ENCODE results near the gene GLIS2. TPM values are rescaled to one million over a fixed set of nuclear protein-coding genes. Genes with fewer than 3 reads are reported as not detected.

The GLIS2 gene
- total RNA-seq, 1 experiment from 2014 or later, result 44.2 TPM

DNA sequence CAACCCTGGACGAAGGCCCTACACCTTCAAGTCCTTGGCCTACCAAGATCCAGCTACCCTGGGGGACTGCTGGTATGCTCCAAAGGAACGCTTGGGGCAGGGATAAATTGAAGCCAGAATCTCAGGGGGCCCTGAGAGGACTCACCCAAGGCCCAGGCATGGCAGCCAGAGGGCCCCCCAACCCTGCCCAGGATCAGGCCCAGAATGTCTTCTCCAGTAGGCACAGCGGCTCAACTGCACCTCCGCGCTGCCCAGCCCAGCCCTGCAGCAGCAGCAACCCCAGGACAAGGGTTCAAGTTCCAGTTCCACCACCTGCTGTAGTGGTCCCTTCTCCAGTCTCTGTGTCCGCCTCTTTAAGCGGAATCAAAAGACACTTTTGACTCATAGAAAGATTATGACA is 45.3 kb upstream of the GLIS2 start:
- Histone ChIP-seq H3F3A (ENCODE audit: insufficient read depth, low read depth) (peaks cover 32% of the 10 kb centered on the region), H3K79me2 (ENCODE audit: low read depth) (peaks cover 57% of the 10 kb centered on the region), H3K27ac (no peak overlapping the region), H3K27me3 (ENCODE audit: insufficient read depth, low read depth) (no peaks in the 10 kb centered on the region), H3K4me3 (peak overlapping the region; percentile 81; the same call in 1 of the 2 replicates), H3K9me3 (ENCODE audit: insufficient read depth, low read depth) (no peaks in the 10 kb centered on the region), H3K9me2 (ENCODE audit: insufficient read depth) (no peaks in the 10 kb centered on the region), H3K4me2 (peak overlapping the region; percentile 96), H3K36me3 (ENCODE audit: low read depth) (no peaks in the 10 kb centered on the region), H3K4me1 (replicated peaks; ENCODE audit: insufficient read depth) (peaks cover 7% of the 10 kb centered on the region), H2AFZ (no peak overlapping the region), H4K20me1 (ENCODE audit: insufficient read depth) (peaks cover 17% of the 10 kb centered on the region)
- POLR2A ChIA-PET (ENCODE audit: unreplicated experiment), result no interaction called here
- no peak for TF ChIP-seq CTCF (conservative IDR thresholded peaks at IDR 0.05)
- TF ChIP-seq EZH2 (IDR thresholded peaks at IDR 0.05; ENCODE audit: low read depth), result no peak
- intact Hi-C loops (cut with micrococcal nuclease; ENCODE audit: unreplicated experiment), result loop anchor here (5.0 to 10.0 kb wide), 4 partner anchors 47 to 344 kb away; partner anchors contain the start of genes GLIS2 and UBALD1
- DNase-seq, result no peak
- BruUV-seq (replicated peaks), result no TSS peak
- CTCF ChIA-PET, result interaction anchor here (0.7 to 1.0 kb wide), 2 partner anchors 17 to 126 kb away, joined by 3 read pairs; no protein-coding TSS in a partner anchor

DNA sequence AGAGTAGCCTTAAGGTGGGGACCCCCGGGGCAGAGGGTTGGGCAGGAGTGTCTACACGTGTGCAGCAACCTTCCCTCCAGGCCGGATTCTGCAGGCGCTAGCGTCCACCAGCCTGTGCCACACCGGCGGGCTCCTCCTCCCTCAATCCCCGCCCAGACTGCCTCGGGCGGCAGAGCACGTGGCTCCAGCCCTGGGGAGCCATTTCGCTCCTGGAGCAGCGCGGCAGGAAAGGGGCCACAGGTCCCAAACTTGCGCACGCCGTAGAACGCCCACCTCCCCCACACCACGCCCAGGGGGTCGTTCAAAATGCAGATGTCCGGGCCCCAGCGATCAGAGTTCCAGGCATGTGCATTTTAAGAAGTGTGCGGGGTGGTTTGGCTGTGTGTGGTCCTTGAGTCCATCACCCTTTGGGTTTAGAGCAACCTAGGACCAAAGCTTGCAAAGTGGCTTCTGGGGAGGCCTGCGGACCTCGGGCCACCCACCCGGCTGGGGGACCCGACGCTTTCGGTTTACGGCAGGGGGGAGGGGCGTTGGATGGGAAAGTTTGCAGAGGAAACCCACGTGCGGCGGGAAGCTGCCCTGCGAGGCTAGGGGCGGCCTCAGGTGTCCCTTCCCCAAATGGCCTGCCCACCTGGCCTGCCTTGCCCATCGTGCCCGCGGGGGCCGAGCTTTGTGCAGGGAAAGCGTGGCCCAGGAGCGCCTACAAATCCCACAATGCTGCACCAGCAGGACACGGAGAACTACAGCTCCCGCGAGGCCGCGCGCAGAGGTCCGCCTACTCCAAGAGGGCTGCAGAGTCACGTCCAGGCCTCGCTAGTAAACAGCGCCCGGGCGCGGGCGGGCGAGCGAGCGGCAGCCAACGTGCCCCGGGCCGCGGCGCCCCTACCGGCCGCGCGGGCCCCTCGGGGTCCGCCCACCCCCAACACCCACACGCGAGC is 44.4 kb upstream of the GLIS2 start:
- CTCF ChIA-PET, result interaction anchor here (0.5 to 1.0 kb wide), 5 partner anchors 17 to 742 kb away, joined by 3 to 10 read pairs (median 4); no protein-coding TSS in a partner anchor
- TSS peak; percentile 94 for BruUV-seq (replicated peaks)
- intact Hi-C loops (cut with micrococcal nuclease; ENCODE audit: unreplicated experiment), result loop anchor here (1.0 to 10.0 kb wide), 6 partner anchors 17 to 343 kb away; partner anchors contain the start of genes GLIS2 and UBALD1
- Histone ChIP-seq H3F3A (ENCODE audit: insufficient read depth, low read depth) (peaks cover 29% of the 10 kb centered on the region), H3K79me2 (ENCODE audit: low read depth) (peaks cover 50% of the 10 kb centered on the region), H3K27ac (peak overlapping the region; percentile 92), H3K9me2 (ENCODE audit: insufficient read depth) (no peaks in the 10 kb centered on the region), H3K9me3 (ENCODE audit: insufficient read depth, low read depth) (no peaks in the 10 kb centered on the region), H3K4me1 (replicated peaks; ENCODE audit: insufficient read depth) (peaks cover 7% of the 10 kb centered on the region), H3K4me2 (peak overlapping the region; percentile 96), H4K20me1 (ENCODE audit: insufficient read depth) (peaks cover 8% of the 10 kb centered on the region), H3K36me3 (ENCODE audit: low read depth) (no peaks in the 10 kb centered on the region), H3K27me3 (ENCODE audit: insufficient read depth, low read depth) (no peaks in the 10 kb centered on the region), H2AFZ (peak overlapping the region; percentile 87), H3K4me3 (peak overlapping the region; percentile 81)
- POLR2A ChIA-PET (ENCODE audit: unreplicated experiment), result interaction anchor here (0.6 to 0.7 kb wide), 6 partner anchors 39 to 1290 kb away, joined by 3 to 5 read pairs (median 4); partner anchors contain the start of gene CDIP1
- DNase-seq, result peak; percentile 82 to 94
- no peak for TF ChIP-seq CTCF (conservative IDR thresholded peaks at IDR 0.05)
- TF ChIP-seq EZH2 (IDR thresholded peaks at IDR 0.05; ENCODE audit: low read depth), result no peak

GRCh38 chr16:4272114-4272956 is 43.5 kb upstream of the GLIS2 start:
- H3F3A ChIP-seq (ENCODE audit: insufficient read depth, low read depth), result peaks cover 25% of the 10 kb centered on the region
- peaks cover 41% of the 10 kb centered on the region for H3K79me2 ChIP-seq (ENCODE audit: low read depth)
- ChIA-PET CTCF (interaction anchor here (0.6 kb wide), 2 partner anchors 73 to 743 kb away, joined by 4 to 11 read pairs; no protein-coding TSS in a partner anchor), POLR2A (ENCODE audit: unreplicated experiment) (interaction anchor here (0.6 to 0.8 kb wide), 2 partner anchors 19 to 136 kb away, joined by 5 to 35 read pairs; no protein-coding TSS in a partner anchor)
- H3K9me2 ChIP-seq (ENCODE audit: insufficient read depth), result no peaks in the 10 kb centered on the region
- TF ChIP-seq CTCF (conservative IDR thresholded peaks at IDR 0.05) (no peak), EZH2 (IDR thresholded peaks at IDR 0.05; ENCODE audit: low read depth) (no peak)
- peak in 1 of 2 experiments; percentile 51 for DNase-seq
- H4K20me1 ChIP-seq (ENCODE audit: insufficient read depth), result no peaks in the 10 kb centered on the region; the same call in 1 of the 2 replicates
- no peaks in the 10 kb centered on the region for H3K27me3 ChIP-seq (ENCODE audit: insufficient read depth, low read depth)
- peak overlapping the region; percentile 79 for H2AFZ ChIP-seq
- H3K4me2 ChIP-seq, result peak overlapping the region; percentile 96
- H3K27ac ChIP-seq, result peak overlapping the region; percentile 55
- no peaks in the 10 kb centered on the region for H3K36me3 ChIP-seq (ENCODE audit: low read depth)
- H3K4me3 ChIP-seq, result peak overlapping the region; percentile 81
- BruUV-seq (replicated peaks), result no TSS peak
- H3K9me3 ChIP-seq (ENCODE audit: insufficient read depth, low read depth), result no peaks in the 10 kb centered on the region
- intact Hi-C loops (cut with micrococcal nuclease; ENCODE audit: unreplicated experiment), result loop anchor here (2.0 to 10.0 kb wide), 5 partner anchors 18 to 342 kb away; partner anchors contain the start of genes GLIS2 and UBALD1
- peaks cover 7% of the 10 kb centered on the region for H3K4me1 ChIP-seq (replicated peaks; ENCODE audit: insufficient read depth)

All from PC-9 (cell line).